Stimulated activated CD4-positive, alpha-beta T cell treated with anti-CD3 and anti-CD28 coated beads, Interleukin-12 subunit alpha, Interleukin-12 subunit beta, amount 100 ng/mL, for 48 hours (primary cell): ENCODE measurements around the gene TRIM10.
"Not testable (repeated sequence)": the region's sequence is repeated elsewhere in the genome, so short reads cannot be mapped to it uniquely, and the experiment has no call there.

Experiments used
- DNase-seq, 3 donors: peaks; one replicate each; pipeline ENCODE4 v3.0.0-alpha.2; 2020; ENCODE audit warnings: low read depth in 2 of 3, low spot score in 1 of 3

TRIM10 gene

GRCh38 chr6:30130179-30130679, 30.8 kb downstream of the TRIM10 start:
- DNase-seq, result no peak

- no peak for DNase-seq
These were observed 31.5 kb downstream of the TRIM10 start for GRCh38 chr6:30129265-30130178.

GRCh38 chr6:30127238-30128093, 33.5 kb downstream of the TRIM10 start:
- DNase-seq, result no peak

GRCh38 chr6:30122515-30122914, 38.5 kb downstream of the TRIM10 start:
- DNase-seq, result no peak

GRCh38 chr6:30121446-30122366, 39.3 kb downstream of the TRIM10 start:
- DNase-seq, result no peak

- DNase-seq, result not testable (repeated sequence)
These were observed 42.3 kb downstream of the TRIM10 start for GRCh38 chr6:30118691-30119090.

- DNase-seq, result no peak
These were observed 44.3 kb downstream of the TRIM10 start for GRCh38 chr6:30116724-30117123.

GRCh38 chr6:30113841-30114240, 47.2 kb downstream of the TRIM10 start:
- DNase-seq, result no peak

- no peak for DNase-seq
These were observed 47.8 kb downstream of the TRIM10 start, which contains the start of gene TRIM31 for GRCh38 chr6:30113003-30113759. Gene TRIM31, minus strand, starts transcription at chr6:30113090. Its CDS starts 285 bp downstream, at chr6:30112805.

GRCh38 chr6:30112402-30112994, 48.5 kb downstream of the TRIM10 start:
- no peak for DNase-seq

- no peak for DNase-seq
These were observed 49.6 kb downstream of the TRIM10 start for GRCh38 chr6:30111266-30111856.

- DNase-seq, result no peak
These were observed 56.4 kb downstream of the TRIM10 start for GRCh38 chr6:30104661-30105060.

- DNase-seq, result no peak
These were observed 57.2 kb downstream of the TRIM10 start for GRCh38 chr6:30103872-30104179.

- DNase-seq, result peak; percentile 75 to 87 (median 77)
These were observed 57.8 kb downstream of the TRIM10 start for GRCh38 chr6:30102970-30103871.

- DNase-seq, result no peak
These were observed 58.5 kb downstream of the TRIM10 start for GRCh38 chr6:30102414-30102969.
